Measurements from ENCODE around the gene MARCHF10. TPM values are rescaled to one million over a fixed set of nuclear protein-coding genes. Genes with fewer than 3 reads are reported as not detected.

MARCHF10 gene
- total RNA-seq, 1 donor, result under 0.01 TPM

GRCh38 chr17:62707425-62707739 is 100.7 kb downstream of the MARCHF10 start:
- no peak for DNase-seq (ENCODE audit: low read depth)
- H3K4me3 ChIP-seq (ENCODE audit: low read depth, low read length), result no peak overlapping the region
- no peak for TF ChIP-seq CTCF (IDR thresholded peaks at IDR 0.05; ENCODE audit: insufficient read depth, low read depth, low read length)

- TF ChIP-seq CTCF (IDR thresholded peaks at IDR 0.05; ENCODE audit: insufficient read depth, low read depth, low read length), result no peak
- no peak overlapping the region for H3K4me3 ChIP-seq (ENCODE audit: low read depth, low read length)
- DNase-seq (ENCODE audit: low read depth), result no peak
These were observed 101.3 kb downstream of the MARCHF10 start for GRCh38 chr17:62706598-62707424.

DNA sequence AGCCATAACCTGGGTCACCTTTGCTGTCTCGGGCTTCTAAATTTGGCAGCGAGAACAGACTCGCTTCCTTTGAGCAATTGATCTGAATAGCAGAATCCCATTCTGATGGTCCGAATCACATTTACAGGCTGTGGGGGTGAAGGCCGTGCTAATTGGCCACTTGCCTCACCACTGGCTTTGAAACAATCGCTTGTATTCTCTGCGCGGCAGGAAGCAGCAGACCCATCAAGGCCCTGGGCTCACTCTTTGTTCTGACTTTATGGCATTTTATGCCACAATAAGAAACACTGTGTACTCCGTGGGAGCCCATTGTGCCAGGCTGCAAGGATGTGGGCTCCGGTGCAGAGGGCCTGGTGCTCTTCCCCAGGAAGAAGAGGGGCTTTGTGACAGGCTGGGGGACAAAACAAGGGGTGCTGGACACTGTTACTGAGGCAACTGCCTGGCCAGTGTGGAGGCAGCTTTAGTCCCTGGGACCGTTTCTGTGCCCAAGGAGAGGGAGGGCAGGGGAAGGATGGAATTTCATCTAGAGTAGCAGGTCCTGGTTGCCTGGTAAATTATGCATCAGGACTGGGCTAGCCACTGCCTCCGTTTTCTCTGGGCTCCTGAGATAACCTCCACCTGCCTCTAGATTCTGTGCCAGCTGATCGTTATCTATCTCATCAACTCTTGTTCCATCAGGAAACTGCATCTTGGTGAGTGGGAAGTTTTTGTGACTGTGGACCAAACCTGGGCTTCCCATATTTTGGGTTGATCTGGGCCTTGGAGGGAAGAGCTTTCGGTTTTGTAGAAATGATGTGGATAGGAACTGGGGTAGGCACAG is 102.1 kb downstream of the MARCHF10 start:
- DNase-seq (ENCODE audit: low read depth), result no peak
- no peak for TF ChIP-seq CTCF (IDR thresholded peaks at IDR 0.05; ENCODE audit: insufficient read depth, low read depth, low read length)
- H3K4me3 ChIP-seq (ENCODE audit: low read depth, low read length), result no peak overlapping the region

DNA sequence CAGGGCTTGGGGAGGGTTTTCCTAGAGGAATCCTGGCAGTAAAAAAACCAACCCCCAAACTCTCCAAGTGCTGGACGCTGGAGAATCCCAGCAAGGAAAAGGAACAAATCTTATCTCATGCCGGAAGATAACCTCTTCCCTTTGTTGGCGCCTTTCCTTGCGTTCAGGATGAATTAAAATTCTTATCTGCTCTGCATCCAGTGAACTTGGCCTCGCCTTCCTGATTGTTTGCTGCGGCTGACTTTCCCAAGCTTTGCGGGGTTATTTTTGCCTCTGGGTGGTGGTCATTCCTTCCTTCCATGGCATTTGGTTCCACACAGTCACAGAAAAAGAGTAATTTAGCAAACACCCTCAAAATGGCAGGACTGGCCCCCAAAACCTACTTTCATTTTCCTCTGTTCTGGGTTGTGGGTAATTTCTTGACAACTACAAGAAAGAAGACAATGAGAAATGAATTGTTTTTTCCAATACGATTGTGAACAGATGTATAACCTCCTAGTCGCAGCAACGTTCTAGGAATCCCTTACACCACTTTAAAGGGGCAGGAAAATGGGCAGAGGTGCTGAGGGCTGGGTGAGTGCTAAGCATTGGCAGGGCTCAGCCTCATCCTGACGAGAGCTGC is 102.8 kb downstream of the MARCHF10 start:
- peak overlapping the region; percentile 67 for H3K4me3 ChIP-seq (ENCODE audit: low read depth, low read length)
- TF ChIP-seq CTCF (IDR thresholded peaks at IDR 0.05; ENCODE audit: insufficient read depth, low read depth, low read length), result no peak
- no peak for DNase-seq (ENCODE audit: low read depth)

GRCh38 chr17:62704381-62704971 is 103.6 kb downstream of the MARCHF10 start:
- no peak for DNase-seq (ENCODE audit: low read depth)

More at GRCh38 chr17:62704381-62704971, 103.6 kb downstream of the MARCHF10 start:
- H3K4me3 ChIP-seq (ENCODE audit: low read depth, low read length), result peak overlapping the region; percentile 67
- no peak for TF ChIP-seq CTCF (IDR thresholded peaks at IDR 0.05; ENCODE audit: insufficient read depth, low read depth, low read length)

All from fibroblast of villous mesenchyme (primary cell).